GM19025 (cell line): ENCODE data around the gene SMYD5.

ENCODE experiments used
- ATAC-seq: cut with Tn5 transposase; IDR thresholded peaks from one replicate; pipeline ENCODE4 v1.9.1; 2021; ENCODE audit warnings: mild to moderate bottlenecking, low read depth, moderate library complexity; ENCODE audit not compliant: unreplicated experiment

SMYD5 gene

DNA sequence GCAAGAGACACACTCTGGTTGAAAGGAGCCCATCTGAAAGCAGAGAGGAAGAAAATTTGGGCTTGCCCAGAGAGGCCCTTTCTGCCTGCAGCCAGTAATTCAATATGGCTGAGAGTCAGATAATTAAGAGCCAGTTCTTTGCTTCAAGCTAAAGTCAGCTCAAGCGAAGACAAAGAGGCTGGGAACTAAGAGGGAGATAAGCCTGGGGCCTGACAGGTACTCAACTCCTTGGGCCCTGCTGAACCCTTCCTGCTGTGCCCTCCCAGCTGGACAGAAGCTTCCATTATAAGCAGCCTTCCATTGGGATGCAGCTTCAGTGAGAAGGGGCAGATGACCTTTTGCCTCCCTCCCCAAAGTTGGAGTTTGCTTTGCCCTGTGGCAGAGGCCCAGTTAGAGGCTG is 58.2 kb downstream of the SMYD5 start:
- no peak for ATAC-seq
